Retinal pigment epithelial cell (primary cell): ENCODE results near the gene MROH2A.

Source experiments
- DNase-seq: peaks from one replicate; pipeline ENCODE4 v3.0.0-alpha.2; 2010; ENCODE audit warnings: low read depth
- H3K4me3 ChIP-seq: 2 replicates; pipeline ENCODE4 v1.5.1; 2011; ENCODE audit warnings: mild to moderate bottlenecking, low read length, control low read depth, moderate library complexity
- CTCF ChIP-seq: conservative IDR thresholded peaks from 2 replicates; pipeline ENCODE4 v1.5.1; 2011; ENCODE audit warnings: low read depth, low read length, control low read depth, inconsistent platforms

Gene MROH2A

GRCh38 chr2:233769260-233769659, 8.9 kb upstream of the MROH2A start:
- H3K4me3 ChIP-seq, result no peak overlapping the region
- TF ChIP-seq CTCF, result no peak
- no peak for DNase-seq

DNA sequence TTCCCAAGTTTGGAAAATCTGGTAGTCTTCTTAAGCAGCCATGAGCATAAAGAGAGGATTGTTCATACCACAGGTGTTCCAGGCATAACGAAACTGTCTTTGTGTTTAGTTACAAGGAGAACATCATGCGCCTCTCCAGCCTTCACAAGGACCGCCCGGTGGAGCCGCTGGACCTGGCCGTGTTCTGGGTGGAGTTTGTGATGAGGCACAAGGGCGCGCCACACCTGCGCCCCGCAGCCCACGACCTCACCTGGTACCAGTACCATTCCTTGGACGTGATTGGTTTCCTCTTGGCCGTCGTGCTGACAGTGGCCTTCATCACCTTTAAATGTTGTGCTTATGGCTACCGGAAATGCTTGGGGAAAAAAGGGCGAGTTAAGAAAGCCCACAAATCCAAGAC, 6.0 kb upstream of the MROH2A start:
- no peak overlapping the region for H3K4me3 ChIP-seq
- DNase-seq, result no peak
- no peak for TF ChIP-seq CTCF

DNA sequence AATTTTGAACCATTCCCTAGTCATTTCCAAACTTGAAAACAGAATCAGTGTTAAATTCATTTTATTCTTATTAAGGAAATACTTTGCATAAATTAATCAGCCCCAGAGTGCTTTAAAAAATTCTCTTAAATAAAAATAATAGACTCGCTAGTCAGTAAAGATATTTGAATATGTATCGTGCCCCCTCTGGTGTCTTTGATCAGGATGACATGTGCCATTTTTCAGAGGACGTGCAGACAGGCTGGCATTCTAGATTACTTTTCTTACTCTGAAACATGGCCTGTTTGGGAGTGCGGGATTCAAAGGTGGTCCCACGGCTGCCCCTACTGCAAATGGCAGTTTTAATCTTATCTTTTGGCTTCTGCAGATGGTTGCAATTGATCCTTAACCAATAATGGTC, 5.5 kb upstream of the MROH2A start:
- no peak for TF ChIP-seq CTCF
- no peak overlapping the region for H3K4me3 ChIP-seq
- DNase-seq, result no peak

GRCh38 chr2:233773854-233774253, 4.3 kb upstream of the MROH2A start:
- DNase-seq, result no peak
- H3K4me3 ChIP-seq, result no peak overlapping the region
- no peak for TF ChIP-seq CTCF

- no peak for TF ChIP-seq CTCF
- DNase-seq, result no peak
- H3K4me3 ChIP-seq, result no peak overlapping the region
Observed at GRCh38 chr2:233775414-233775813, 2.7 kb upstream of the MROH2A start.

- H3K4me3 ChIP-seq, result no peak overlapping the region
- DNase-seq, result no peak
- no peak for TF ChIP-seq CTCF
Observed at GRCh38 chr2:233779722-233780121, 1.6 kb downstream of the MROH2A start.

GRCh38 chr2:233780771-233781170, 2.6 kb downstream of the MROH2A start:
- H3K4me3 ChIP-seq, result no peak overlapping the region
- TF ChIP-seq CTCF, result no peak

More at GRCh38 chr2:233780771-233781170, 2.6 kb downstream of the MROH2A start:
- DNase-seq, result no peak
